NK-92 (cell line): ENCODE measurements around the gene CDC40.
"Not testable (repeated sequence)": the region's sequence is repeated elsewhere in the genome, so short reads cannot be mapped to it uniquely, and the experiment has no call there.

ENCODE experiments used
- DNase-seq: peaks from one replicate; lab custom pipeline; 2025; ENCODE audit not compliant: unreplicated experiment; lab: John Stamatoyannopoulos, UW

Gene CDC40

GRCh38 chr6:110198561-110198960 is 18.3 kb downstream of the CDC40 start:
- DNase-seq = no peak

DNA sequence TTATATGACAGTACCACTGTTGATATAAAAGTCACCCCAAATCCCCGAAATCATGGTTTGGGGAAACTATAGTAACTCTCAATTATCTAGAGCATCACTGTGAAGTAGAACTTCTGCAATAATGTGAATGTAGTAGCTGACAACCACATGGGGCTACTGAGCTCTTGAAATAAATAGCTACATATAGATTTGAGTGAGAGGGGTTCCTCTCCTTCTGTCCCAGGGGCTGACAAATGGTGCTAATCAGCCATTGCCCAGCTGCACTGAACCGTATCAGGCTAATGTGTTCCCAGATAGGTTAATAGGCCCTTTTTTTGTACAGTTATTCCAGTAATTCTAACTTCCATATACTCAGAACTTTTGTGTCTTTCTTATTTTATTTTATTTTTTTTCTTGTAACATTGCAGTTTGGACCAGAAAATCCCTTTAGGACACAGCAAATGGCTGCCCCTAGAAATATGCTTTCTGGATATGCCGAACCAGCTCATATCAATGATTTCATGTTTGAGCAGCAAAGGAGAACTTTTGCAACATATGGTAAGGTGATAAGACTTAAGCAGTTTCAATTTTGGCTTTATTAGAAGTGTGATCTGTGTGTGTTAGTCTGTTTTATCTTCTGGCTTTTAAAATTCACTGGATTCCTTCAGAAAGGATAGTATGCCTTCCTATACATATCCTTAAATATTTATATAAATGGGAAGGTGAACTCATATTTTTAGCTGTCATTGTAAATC is 21.1 kb downstream of the CDC40 start:
- no peak for DNase-seq

- DNase-seq = no peak
Observed at GRCh38 chr6:110207652-110208051, 27.4 kb downstream of the CDC40 start.

GRCh38 chr6:110211753-110212152 is 31.5 kb downstream of the CDC40 start:
- no peak for DNase-seq

DNA sequence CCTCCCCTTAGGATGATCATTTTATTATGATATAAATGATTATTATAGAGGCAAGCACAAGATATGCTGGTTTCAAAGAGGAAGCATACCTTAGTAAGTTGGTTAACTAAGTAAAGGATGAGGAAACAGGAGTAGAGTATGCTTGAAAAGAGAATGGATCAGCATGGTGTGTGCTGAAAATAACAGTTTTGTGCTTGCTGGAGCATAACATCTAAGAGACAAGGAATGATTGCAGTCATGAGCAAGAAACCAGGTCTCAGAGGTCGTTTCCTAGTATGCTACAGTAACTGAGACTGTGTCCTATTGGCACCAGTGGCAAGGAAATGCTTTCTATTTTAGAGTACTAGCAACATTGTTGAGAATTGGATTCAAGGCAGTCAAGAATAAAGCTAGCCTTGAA is 34.1 kb downstream of the CDC40 start:
- DNase-seq = no peak

DNA sequence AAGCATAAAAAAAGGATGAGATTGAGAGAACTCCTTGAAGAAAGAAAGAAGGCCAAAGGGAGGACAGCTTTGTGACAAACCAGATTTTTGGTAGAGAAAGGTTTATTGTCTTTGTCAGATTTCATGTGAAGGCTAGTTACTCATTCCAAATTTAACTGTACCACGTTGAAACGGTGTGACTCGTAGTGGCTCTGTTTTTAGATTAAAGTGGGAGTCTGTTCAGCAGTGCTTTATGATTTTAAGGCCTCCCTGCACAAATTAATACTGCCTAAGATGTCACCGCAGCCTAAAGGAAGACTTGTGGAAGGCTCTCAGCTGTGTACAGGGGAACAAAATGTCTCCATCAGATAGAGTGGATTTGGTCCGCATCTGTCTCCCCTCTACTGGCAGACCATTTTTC is 35.9 kb downstream of the CDC40 start:
- DNase-seq = no peak

- DNase-seq = no peak
Observed at GRCh38 chr6:110217266-110217665, 37.0 kb downstream of the CDC40 start.

DNA sequence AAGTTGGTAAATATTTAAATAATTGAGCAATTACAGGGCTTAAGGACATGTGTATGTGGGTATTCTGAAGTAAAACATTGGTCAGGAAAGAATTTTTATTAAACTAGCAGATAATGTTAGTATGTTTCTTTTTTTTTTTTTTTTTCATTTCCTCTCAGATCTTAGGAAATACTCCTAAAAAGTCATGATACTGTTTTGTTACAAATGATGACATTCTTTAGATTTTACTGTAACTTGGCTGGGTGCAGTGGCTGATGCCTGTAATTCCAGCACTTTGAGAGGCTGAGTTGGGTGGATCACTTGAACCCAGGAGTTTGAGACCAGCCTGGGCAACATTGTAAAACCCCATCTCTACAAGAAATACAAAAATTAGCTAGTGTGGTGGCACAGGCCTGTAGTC is 41.5 kb downstream of the CDC40 start:
- DNase-seq = no peak

- DNase-seq = no peak
Observed at GRCh38 chr6:110226261-110226660, 46.0 kb downstream of the CDC40 start.

DNA sequence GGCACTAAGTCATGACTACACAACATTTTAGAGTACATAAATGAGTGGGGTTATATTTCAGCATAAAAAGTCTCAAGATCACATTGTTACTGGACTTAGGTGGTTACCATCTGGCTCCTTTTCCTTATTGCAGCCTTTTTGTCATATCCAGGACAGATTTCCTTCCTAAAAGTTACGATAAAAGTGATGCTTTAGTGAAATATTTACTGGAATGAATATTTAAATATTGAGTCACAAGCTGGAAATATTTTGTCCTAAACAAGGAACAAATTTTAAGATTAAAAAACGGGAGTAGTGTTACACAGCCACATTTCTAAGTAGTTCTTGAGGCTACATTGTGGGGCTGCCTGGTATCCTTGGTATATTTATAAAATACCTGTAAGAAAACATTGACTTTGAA is 52.2 kb downstream of the CDC40 start:
- DNase-seq = no peak

- DNase-seq = no peak
Observed at GRCh38 chr6:110233770-110234374, 53.6 kb downstream of the CDC40 start.

DNA sequence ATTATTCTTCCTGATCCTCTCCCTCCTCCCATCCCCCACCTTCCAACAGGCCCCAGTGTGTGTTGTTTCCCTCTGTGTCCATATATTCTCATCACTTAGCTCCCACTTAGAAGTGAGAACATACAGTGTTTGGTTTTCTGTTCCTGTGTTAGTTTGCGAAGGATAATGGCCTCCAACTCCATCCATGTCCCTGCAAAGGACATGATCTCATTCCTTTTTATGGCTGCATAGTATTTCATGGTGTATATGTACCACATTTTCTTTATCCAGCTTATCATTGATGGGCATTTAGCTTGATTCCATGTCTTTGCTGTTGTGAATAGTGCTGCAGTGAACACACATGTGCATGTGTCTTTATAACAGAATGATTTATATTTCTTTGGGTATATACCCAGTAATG is 55.8 kb downstream of the CDC40 start:
- not testable (repeated sequence) for DNase-seq

- no peak for DNase-seq
Observed at GRCh38 chr6:110239526-110240274, 59.5 kb downstream of the CDC40 start.

GRCh38 chr6:110244621-110245020 is 64.4 kb downstream of the CDC40 start:
- DNase-seq = not testable (repeated sequence)

- DNase-seq = no peak
Observed at GRCh38 chr6:110246378-110246777, 66.2 kb downstream of the CDC40 start.

GRCh38 chr6:110246900-110247546 is 66.8 kb downstream of the CDC40 start:
- DNase-seq = no peak

DNA sequence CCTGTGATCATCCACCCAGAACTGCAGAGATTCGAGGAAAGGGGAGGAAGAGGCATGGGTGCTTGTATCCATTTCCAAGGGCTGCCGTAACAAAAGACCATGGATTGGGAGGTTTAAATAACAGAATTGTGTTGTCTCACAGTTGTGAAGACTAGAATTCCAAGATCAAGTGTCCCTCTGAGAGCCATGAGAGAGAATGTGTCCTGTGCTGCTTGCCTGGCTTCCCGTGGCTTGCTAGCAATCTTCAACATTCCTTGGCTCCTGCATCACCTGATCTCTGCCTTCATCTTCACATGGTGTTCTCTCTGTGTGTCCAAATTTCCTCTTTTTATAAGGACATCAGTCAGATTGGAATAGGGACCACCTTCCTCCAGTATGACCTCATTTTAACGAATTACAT is 69.8 kb downstream of the CDC40 start:
- no peak for DNase-seq

DNA sequence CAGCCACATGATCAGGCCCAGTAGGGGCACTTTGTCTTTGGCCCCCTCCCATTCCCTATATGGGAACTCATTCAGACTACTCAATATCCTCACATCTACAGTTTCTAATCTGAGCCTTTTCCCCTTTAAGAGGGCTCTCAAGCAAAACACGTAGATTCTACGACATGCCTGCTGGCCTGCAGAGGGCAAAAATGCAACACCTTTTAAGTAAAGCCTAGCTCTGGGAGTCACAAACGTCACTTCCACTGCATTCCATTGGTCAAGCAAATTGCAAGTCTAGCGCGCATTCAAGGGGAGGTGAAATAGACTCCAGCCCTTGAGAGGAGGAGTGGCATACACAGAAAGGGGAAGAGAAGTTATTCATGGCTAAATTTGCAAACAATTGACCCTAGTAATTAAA is 70.6 kb downstream of the CDC40 start:
- no peak for DNase-seq

DNA sequence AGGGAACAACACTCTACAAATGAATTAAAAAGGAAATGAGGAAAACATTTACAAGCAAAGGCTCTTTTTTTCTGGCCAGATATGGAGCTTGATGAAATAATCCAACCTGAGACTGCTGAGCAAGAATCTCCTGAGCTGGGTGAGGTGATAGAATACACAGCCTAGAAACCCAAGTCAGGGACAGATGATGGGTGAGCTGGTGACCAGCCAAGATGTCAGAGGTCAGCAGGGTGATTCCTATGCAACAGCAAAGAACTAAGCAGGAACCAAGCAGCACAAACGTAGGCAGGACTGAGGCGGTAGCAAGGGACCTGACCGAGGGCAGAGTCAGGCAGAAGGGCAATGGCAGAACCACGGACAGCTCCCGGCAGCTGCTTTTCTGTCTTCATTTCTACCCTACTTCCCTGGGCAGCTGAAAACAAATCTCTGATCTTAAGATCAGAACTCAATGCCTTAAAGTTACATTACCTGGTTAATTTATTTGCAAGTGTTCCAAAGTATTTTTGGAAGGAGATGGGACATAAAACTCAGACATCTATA is 75.1 kb downstream of the CDC40 start:
- no peak for DNase-seq

DNA sequence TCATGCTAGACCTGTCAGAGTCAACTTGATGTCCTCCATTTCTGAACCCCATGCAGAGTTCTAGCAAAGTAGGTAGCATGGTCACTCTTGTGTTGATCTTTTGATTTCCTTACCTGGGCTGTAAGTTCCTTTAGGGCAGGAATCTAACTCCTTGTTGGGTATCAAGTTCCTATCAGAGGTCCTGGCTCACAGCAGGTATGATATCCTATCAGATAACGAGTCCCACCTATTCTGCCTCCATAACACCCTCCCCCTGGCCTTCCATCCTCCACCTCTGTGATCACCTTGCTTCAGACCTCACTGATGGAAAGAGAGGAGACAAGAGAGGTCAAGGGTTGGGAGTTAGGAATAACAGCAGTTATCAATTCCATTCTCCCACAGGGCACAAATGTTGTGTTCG is 76.1 kb downstream of the CDC40 start:
- DNase-seq = no peak

- DNase-seq = no peak
Observed at GRCh38 chr6:110265273-110265672, 85.0 kb downstream of the CDC40 start.
